OCI-LY1 (cell line): ENCODE measurements around the gene XIAP.
"Not testable (repeated sequence)": the region's sequence is repeated elsewhere in the genome, so short reads cannot be mapped to it uniquely, and the experiment has no call there.

Experiments
- H2AFZ ChIP-seq: fragments of 200-600 bp; sonication (generic), shearing (Covaris generic); 2 replicates; pipeline ENCODE4 v1.6.0; 2014; ENCODE audit warnings: antibody characterized with exemption, mild to moderate bottlenecking, low read length
- H3F3A ChIP-seq: fragments of 200-600 bp; sonication (generic), shearing (Covaris generic); 2 replicates; pipeline ENCODE4 v1.6.0; 2014; ENCODE audit warnings: mild to moderate bottlenecking, antibody characterized with exemption, low read length, moderate library complexity; ENCODE audit not compliant: insufficient read depth
- H3K27ac ChIP-seq: fragments of 200-600 bp; sonication (generic); 2 replicates; pipeline ENCODE4 v1.5.1; 2014; ENCODE audit warnings: low read length, mixed run types, mild to moderate bottlenecking, low read depth; ENCODE audit not compliant: poor library complexity, severe bottlenecking
- H3K27me3 ChIP-seq: fragments of 200-600 bp; sonication (generic); 2 replicates; pipeline ENCODE4 v1.6.0; 2014; ENCODE audit warnings: antibody characterized with exemption, mild to moderate bottlenecking, low read length, moderate library complexity; ENCODE audit not compliant: insufficient read depth
- H3K36me3 ChIP-seq: fragments of 200-600 bp; sonication (generic); 2 replicates; pipeline ENCODE4 v1.6.1; 2014; ENCODE audit warnings: mild to moderate bottlenecking, antibody characterized with exemption, low read length, moderate library complexity, mixed read lengths; ENCODE audit not compliant: insufficient read depth
- H3K4me1 ChIP-seq: fragments of 200-600 bp; sonication (generic); 2 replicates; pipeline ENCODE4 v1.5.1; 2014; ENCODE audit warnings: mild to moderate bottlenecking, low read length, moderate library complexity; ENCODE audit not compliant: insufficient read depth, severe bottlenecking
- H3K4me2 ChIP-seq: fragments of 200-600 bp; sonication (generic), shearing (Covaris generic); 2 replicates; pipeline ENCODE4 v1.6.1; 2014; ENCODE audit warnings: low read length
- H3K4me3 ChIP-seq: fragments of 200-600 bp; sonication (generic); 2 replicates; pipeline ENCODE4 v1.5.1; 2014; ENCODE audit warnings: low read length, low read depth, mild to moderate bottlenecking, mixed read lengths; ENCODE audit not compliant: poor library complexity, severe bottlenecking
- H3K79me2 ChIP-seq: fragments of 200-600 bp; shearing (Covaris generic); 2 replicates; pipeline ENCODE4 v1.6.1; 2016; ENCODE audit warnings: mixed run types, low read length, mixed read lengths; ENCODE audit not compliant: insufficient read depth
- H3K9ac ChIP-seq: fragments of 200-600 bp; sonication (generic), shearing (Covaris generic); 2 replicates; pipeline ENCODE4 v1.6.1; 2014; ENCODE audit warnings: mild to moderate bottlenecking, low read length, mixed read lengths
- H3K9me2 ChIP-seq: fragments of 200-600 bp; sonication (generic), shearing (Covaris generic); 2 replicates; pipeline ENCODE4 v1.6.1; 2014; ENCODE audit warnings: low read depth, mild to moderate bottlenecking, low read length, mixed read lengths
- H3K9me3 ChIP-seq: fragments of 200-600 bp; shearing (Covaris generic); 2 replicates; pipeline ENCODE4 v1.6.1; 2014; ENCODE audit warnings: low read length, mixed read lengths
- H4K20me1 ChIP-seq: fragments of 200-600 bp; sonication (generic), shearing (Covaris generic); 2 replicates; pipeline ENCODE4 v1.6.0; 2016; ENCODE audit warnings: mild to moderate bottlenecking, low read length; ENCODE audit not compliant: insufficient read depth
- EZH2 ChIP-seq: fragments of 200-600 bp; sonication (generic), shearing (Covaris generic); IDR thresholded peaks from 2 replicates; pipeline ENCODE4 v1.8.0; 2017; ENCODE audit warnings: borderline replicate concordance, mixed run types, mild to moderate bottlenecking, antibody characterized with exemption, low read length, moderate library complexity, mixed read lengths
- TF ChIP-seq, protein P1 (sequence below): fragments of 200-600 bp; sonication (generic), shearing (Covaris generic); IDR thresholded peaks from 2 replicates; pipeline ENCODE4 v1.5.1; 2017; ENCODE audit warnings: mild to moderate bottlenecking, antibody characterized with exemption, low read length, moderate library complexity, mixed read lengths

XIAP gene

DNA sequence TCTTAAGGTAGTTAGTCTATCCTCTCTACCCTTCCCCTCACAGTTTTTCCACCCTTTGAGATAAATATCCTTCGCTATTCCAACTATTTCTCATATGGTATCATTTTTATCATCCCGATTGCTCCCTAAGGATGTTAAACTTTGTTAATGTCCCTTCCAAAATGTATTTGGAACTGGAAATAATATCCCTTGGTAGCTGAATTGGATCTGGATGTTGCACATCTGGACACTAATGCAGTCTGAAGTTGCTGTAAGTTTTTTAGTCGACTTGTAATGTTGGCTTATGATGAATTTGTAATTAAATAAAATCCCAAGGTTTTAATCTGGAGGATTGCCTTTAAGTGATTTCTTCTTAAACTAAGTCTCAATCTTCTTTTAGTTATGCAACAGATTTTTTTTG lies 22.5 kb downstream of the XIAP start:
- H3K9ac ChIP-seq: no peak overlapping the region
- H3K4me3 ChIP-seq: no peak overlapping the region
- H3K9me2 ChIP-seq: no peaks in the 10 kb centered on the region
- H3K4me1 ChIP-seq: peaks cover 16% of the 10 kb centered on the region
- no peaks in the 10 kb centered on the region for H3F3A ChIP-seq
- H3K9me3 ChIP-seq: no peaks in the 10 kb centered on the region
- H3K27ac ChIP-seq: no peak overlapping the region
- no peak for TF ChIP-seq EZH2
- TF ChIP-seq, protein P1, sequence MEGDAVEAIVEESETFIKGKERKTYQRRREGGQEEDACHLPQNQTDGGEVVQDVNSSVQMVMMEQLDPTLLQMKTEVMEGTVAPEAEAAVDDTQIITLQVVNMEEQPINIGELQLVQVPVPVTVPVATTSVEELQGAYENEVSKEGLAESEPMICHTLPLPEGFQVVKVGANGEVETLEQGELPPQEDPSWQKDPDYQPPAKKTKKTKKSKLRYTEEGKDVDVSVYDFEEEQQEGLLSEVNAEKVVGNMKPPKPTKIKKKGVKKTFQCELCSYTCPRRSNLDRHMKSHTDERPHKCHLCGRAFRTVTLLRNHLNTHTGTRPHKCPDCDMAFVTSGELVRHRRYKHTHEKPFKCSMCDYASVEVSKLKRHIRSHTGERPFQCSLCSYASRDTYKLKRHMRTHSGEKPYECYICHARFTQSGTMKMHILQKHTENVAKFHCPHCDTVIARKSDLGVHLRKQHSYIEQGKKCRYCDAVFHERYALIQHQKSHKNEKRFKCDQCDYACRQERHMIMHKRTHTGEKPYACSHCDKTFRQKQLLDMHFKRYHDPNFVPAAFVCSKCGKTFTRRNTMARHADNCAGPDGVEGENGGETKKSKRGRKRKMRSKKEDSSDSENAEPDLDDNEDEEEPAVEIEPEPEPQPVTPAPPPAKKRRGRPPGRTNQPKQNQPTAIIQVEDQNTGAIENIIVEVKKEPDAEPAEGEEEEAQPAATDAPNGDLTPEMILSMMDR: no peak
- H4K20me1 ChIP-seq: no peaks in the 10 kb centered on the region
- 0 out of 2 replicates have a peak, but pooled peaks cover under 1% of the 10 kb centered on the region for H3K79me2 ChIP-seq
- H3K4me2 ChIP-seq: no peak overlapping the region
- H2AFZ ChIP-seq: no peak overlapping the region
- H3K36me3 ChIP-seq: peaks cover 8% of the 10 kb centered on the region; the same call in 1 of the 2 replicates
- no peaks in the 10 kb centered on the region for H3K27me3 ChIP-seq

DNA sequence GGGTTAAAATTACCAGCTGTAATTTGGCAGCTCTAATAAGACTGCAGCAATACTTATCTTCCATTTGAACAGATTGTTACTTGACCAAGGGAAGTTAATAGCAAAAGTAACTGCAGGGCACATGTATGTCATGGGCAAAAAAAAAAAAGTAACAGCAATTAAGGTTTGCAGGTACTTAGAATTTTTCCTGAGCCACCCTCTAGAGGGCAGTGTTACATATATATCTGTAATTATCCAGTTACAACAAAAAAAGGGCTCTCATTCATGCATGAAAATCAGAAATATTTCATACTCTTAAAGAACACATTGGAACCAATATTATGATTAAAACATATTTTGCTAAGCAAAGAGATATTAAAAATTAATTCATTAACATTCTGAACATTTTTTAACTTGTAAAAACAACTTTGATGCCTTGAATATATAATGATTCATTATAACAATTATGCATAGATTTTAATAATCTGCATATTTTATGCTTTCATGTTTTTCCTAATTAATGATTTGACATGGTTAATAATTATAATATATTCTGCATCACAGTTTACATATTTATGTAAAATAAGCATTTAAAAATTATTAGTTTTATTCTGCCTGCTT lies 25.1 kb downstream of the XIAP start:
- Histone ChIP-seq H3K27me3 (no peaks in the 10 kb centered on the region), H3K9me2 (no peaks in the 10 kb centered on the region), H3K79me2 (no peaks in the 10 kb centered on the region), H3K9me3 (no peaks in the 10 kb centered on the region), H3K4me1 (no peaks in the 10 kb centered on the region), H3F3A (no peaks in the 10 kb centered on the region), H3K4me3 (no peak overlapping the region), H3K36me3 (peaks cover 13% of the 10 kb centered on the region; the same call in 1 of the 2 replicates), H4K20me1 (no peaks in the 10 kb centered on the region), H2AFZ (no peak overlapping the region), H3K4me2 (no peak overlapping the region), H3K27ac (no peak overlapping the region), H3K9ac (no peak overlapping the region)
- TF ChIP-seq, protein P1: peak; percentile 48
- TF ChIP-seq EZH2: no peak

DNA sequence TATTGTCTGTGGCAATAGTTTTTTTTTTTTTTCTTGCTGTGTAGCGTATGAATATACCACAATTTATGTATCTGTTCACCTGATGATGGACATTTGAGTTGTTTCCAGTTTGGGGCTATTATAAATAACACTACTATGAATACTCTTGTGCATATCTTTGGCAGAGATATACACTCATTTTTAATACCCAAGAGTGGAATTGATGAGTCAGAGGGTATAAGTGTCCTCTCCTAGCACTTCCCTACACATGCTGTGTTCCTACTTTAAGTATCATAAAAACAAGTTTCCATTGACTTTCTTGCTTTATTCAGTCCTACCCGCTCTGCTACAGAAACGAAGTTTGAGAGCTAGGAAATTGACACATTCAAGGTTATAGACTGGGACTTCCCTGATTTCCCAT lies 39.8 kb downstream of the XIAP start:
- no peaks in the 10 kb centered on the region for H3K27me3 ChIP-seq
- no peaks in the 10 kb centered on the region for H3K9me2 ChIP-seq
- no peaks in the 10 kb centered on the region for H3F3A ChIP-seq
- no peaks in the 10 kb centered on the region for H4K20me1 ChIP-seq
- H3K36me3 ChIP-seq: peaks cover 38% of the 10 kb centered on the region
- H3K9me3 ChIP-seq: no peaks in the 10 kb centered on the region
- H3K4me1 ChIP-seq: no peaks in the 10 kb centered on the region
- TF ChIP-seq, protein P1: no peak
- TF ChIP-seq EZH2: no peak
- no peak overlapping the region for H3K27ac ChIP-seq
- no peaks in the 10 kb centered on the region for H3K79me2 ChIP-seq
- no peak overlapping the region for H2AFZ ChIP-seq
- H3K4me2 ChIP-seq: no peak overlapping the region
- no peak overlapping the region for H3K4me3 ChIP-seq
- no peak overlapping the region for H3K9ac ChIP-seq

DNA sequence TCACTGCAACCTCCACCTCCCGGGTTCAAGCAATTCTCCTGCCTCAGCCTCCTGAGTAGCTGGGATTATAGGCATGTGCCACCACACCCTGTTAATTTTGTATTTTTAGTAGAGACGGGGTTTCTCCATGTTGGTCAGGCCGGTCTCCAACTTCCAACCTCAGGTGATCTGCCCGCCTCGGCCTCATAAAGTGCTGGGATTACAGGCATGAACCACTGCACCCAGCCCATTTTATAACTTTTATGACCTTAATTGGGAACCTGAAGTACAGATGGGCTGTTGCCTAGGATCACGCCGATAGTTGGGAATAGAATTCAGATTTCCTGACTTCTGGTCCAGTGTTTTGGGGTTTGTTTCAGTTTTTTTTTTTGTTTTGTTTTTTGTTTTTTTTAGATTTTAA lies 43.4 kb downstream of the XIAP start:
- H3K36me3 ChIP-seq: peaks cover 38% of the 10 kb centered on the region
- not testable (repeated sequence) for H3K27me3 ChIP-seq, H2AFZ ChIP-seq, H3K9me2 ChIP-seq, H3K9ac ChIP-seq, H3K4me1 ChIP-seq, H3K9me3 ChIP-seq, H3K79me2 ChIP-seq, H3K27ac ChIP-seq, H3F3A ChIP-seq, H3K4me3 ChIP-seq, H4K20me1 ChIP-seq, H3K4me2 ChIP-seq
